MM.1S (cell line): Measurements from ENCODE around the gene ZNF175.

Experiments used
- DNase-seq: peaks from one replicate; pipeline ENCODE4 v3.0.0-alpha.2; 2015
- H2AFZ ChIP-seq: fragments of 300-600 bp; sonication (generic); 2 replicates; pipeline ENCODE4 v1.6.0; 2016; ENCODE audit warnings: antibody characterized with exemption, low read length
- H3F3A ChIP-seq: fragments of 300-600 bp; sonication (generic); 2 replicates; pipeline ENCODE4 v1.6.1; 2016; ENCODE audit warnings: mild to moderate bottlenecking, antibody characterized with exemption, low read length, moderate library complexity, mixed read lengths; ENCODE audit not compliant: insufficient read depth
- H3K27ac ChIP-seq: fragments of 300-600 bp; sonication (generic); 2 replicates; pipeline ENCODE4 v1.5.1; 2016; ENCODE audit warnings: mild to moderate bottlenecking, low read length
- H3K27me3 ChIP-seq: fragments of 300-600 bp; sonication (generic); replicated peaks from 2 replicates; pipeline ENCODE4 v1.6.0; 2016; ENCODE audit warnings: low read length; ENCODE audit not compliant: insufficient read depth
- H3K36me3 ChIP-seq: fragments of 300-600 bp; sonication (generic); replicated peaks from 2 replicates; pipeline ENCODE4 v1.6.1; 2016; ENCODE audit warnings: mild to moderate bottlenecking, low read length, mixed read lengths; ENCODE audit not compliant: insufficient read depth
- H3K4me1 ChIP-seq: fragments of 300-600 bp; sonication (generic); 2 replicates; pipeline ENCODE4 v1.6.1; 2016; ENCODE audit warnings: low read length, mixed read lengths
- H3K4me2 ChIP-seq: fragments of 300-600 bp; sonication (generic); 2 replicates; pipeline ENCODE4 v1.6.0; 2016; ENCODE audit warnings: low read depth, low read length
- H3K4me3 ChIP-seq: fragments of 300-600 bp; sonication (generic); 2 replicates; pipeline ENCODE4 v1.5.1; 2016; ENCODE audit warnings: low read length, mixed read lengths
- H3K79me2 ChIP-seq: fragments of 300-600 bp; sonication (generic); 2 replicates; pipeline ENCODE4 v1.6.1; 2016; ENCODE audit warnings: mixed run types, low read length, mixed read lengths
- H3K9ac ChIP-seq: fragments of 300-600 bp; sonication (generic); 2 replicates; pipeline ENCODE4 v1.6.1; 2016; ENCODE audit warnings: low read length, mixed read lengths
- H3K9me2 ChIP-seq: fragments of 300-600 bp; sonication (generic); replicated peaks from 2 replicates; pipeline ENCODE4 v1.6.1; 2016; ENCODE audit warnings: mild to moderate bottlenecking, low read length, mixed read lengths; ENCODE audit not compliant: insufficient read depth
- H3K9me3 ChIP-seq: fragments of 300-600 bp; sonication (generic); replicated peaks from 2 replicates; pipeline ENCODE4 v1.6.1; 2016; ENCODE audit warnings: mild to moderate bottlenecking, low read length, mixed read lengths; ENCODE audit not compliant: insufficient read depth
- H4K20me1 ChIP-seq: fragments of 300-600 bp; sonication (generic); 2 replicates; pipeline ENCODE4 v1.6.1; 2016; ENCODE audit warnings: mild to moderate bottlenecking, low read length, moderate library complexity, mixed read lengths; ENCODE audit not compliant: insufficient read depth
- CTCF ChIP-seq: fragments of 300-600 bp; sonication (generic); IDR thresholded peaks from 2 replicates; pipeline ENCODE4 v1.5.1; 2016; ENCODE audit warnings: antibody characterized with exemption, low read length, mixed read lengths
- EZH2 ChIP-seq: fragments of 300-600 bp; sonication (generic); optimal IDR thresholded peaks from 2 replicates; pipeline ENCODE3; 2017; ENCODE audit warnings: low read depth, mild to moderate bottlenecking, antibody characterized with exemption, low read length, mixed read lengths
- EZH2phosphoT487 ChIP-seq: fragments of 300-600 bp; sonication (generic); IDR thresholded peaks from 2 replicates; pipeline ENCODE4 v1.6.1; 2018; ENCODE audit warnings: antibody characterized with exemption, low read length

The ZNF175 gene

GRCh38 chr19:51564791-51565190 is 6.3 kb upstream of the ZNF175 start:
- no peak for TF ChIP-seq CTCF
- Histone ChIP-seq H2AFZ (no peak overlapping the region), H3K79me2 (no peaks in the 10 kb centered on the region), H3K4me3 (no peak overlapping the region), H3K4me2 (no peak overlapping the region), H4K20me1 (no peaks in the 10 kb centered on the region), H3K27me3 (no peaks in the 10 kb centered on the region), H3K9me3 (no peaks in the 10 kb centered on the region), H3K9me2 (no peaks in the 10 kb centered on the region), H3K9ac (no peak overlapping the region), H3K27ac (no peak overlapping the region), H3F3A (no peaks in the 10 kb centered on the region), H3K36me3 (no peaks in the 10 kb centered on the region), H3K4me1 (no peaks in the 10 kb centered on the region)
- no peak for DNase-seq

- Histone ChIP-seq H3K27ac (no peak overlapping the region), H3K4me1 (no peaks in the 10 kb centered on the region), H2AFZ (no peak overlapping the region), H3K4me2 (no peak overlapping the region), H3K79me2 (no peaks in the 10 kb centered on the region), H3K36me3 (no peaks in the 10 kb centered on the region), H3K9me2 (no peaks in the 10 kb centered on the region), H3K4me3 (no peak overlapping the region), H3K27me3 (no peaks in the 10 kb centered on the region), H4K20me1 (no peaks in the 10 kb centered on the region), H3F3A (no peaks in the 10 kb centered on the region), H3K9me3 (no peaks in the 10 kb centered on the region), H3K9ac (no peak overlapping the region)
- DNase-seq, result no peak
- no peak for TF ChIP-seq EZH2
- TF ChIP-seq EZH2phosphoT487, result no peak
- TF ChIP-seq CTCF, result no peak
These were observed 5.5 kb upstream of the ZNF175 start for GRCh38 chr19:51565583-51565982.

GRCh38 chr19:51566489-51567100 is 4.5 kb upstream of the ZNF175 start:
- H3K27me3 ChIP-seq, result no peaks in the 10 kb centered on the region
- no peak overlapping the region for H3K9ac ChIP-seq
- no peak overlapping the region for H3K4me3 ChIP-seq
- H3K4me1 ChIP-seq, result no peaks in the 10 kb centered on the region
- no peak overlapping the region for H2AFZ ChIP-seq
- H3K79me2 ChIP-seq, result no peaks in the 10 kb centered on the region
- no peaks in the 10 kb centered on the region for H4K20me1 ChIP-seq
- no peaks in the 10 kb centered on the region for H3F3A ChIP-seq
- no peak overlapping the region for H3K27ac ChIP-seq
- H3K36me3 ChIP-seq, result no peaks in the 10 kb centered on the region
- DNase-seq, result no peak
- H3K9me2 ChIP-seq, result no peaks in the 10 kb centered on the region
- no peaks in the 10 kb centered on the region for H3K9me3 ChIP-seq
- TF ChIP-seq EZH2phosphoT487 (no peak), CTCF (no peak), EZH2 (no peak)
- H3K4me2 ChIP-seq, result no peak overlapping the region
